Measurements from ENCODE around the gene ST8SIA3.

Gene ST8SIA3

GRCh38 chr18:57373017-57373416 is 20.7 kb downstream of the ST8SIA3 start:
- Histone ChIP-seq H4K91ac (ENCODE audit: low read length) (no peak overlapping the region), H2AK5ac (ENCODE audit: low read length, severe bottlenecking) (no peak overlapping the region), H3K27me3 (ENCODE audit: control insufficient read depth in 1 of 2, insufficient read depth in 1 of 2, low read length in 2 of 2) (peaks cover 0 to 9% of the 10 kb centered on the region in 2 experiments), H2BK15ac (ENCODE audit: low read depth, poor library complexity, severe bottlenecking) (no peak overlapping the region), H3K4me2 (ENCODE audit: low read length, poor library complexity, severe bottlenecking) (no peak overlapping the region), H3K79me1 (replicated peaks; ENCODE audit: low read length, poor library complexity, severe bottlenecking) (no peaks in the 10 kb centered on the region), H3K14ac (ENCODE audit: low read length in 2 of 2) (no peak overlapping the region), H2BK12ac (ENCODE audit: low read length in 2 of 2) (no peak overlapping the region), H2BK120ac (ENCODE audit: low read depth, low read length) (no peak overlapping the region), H3K18ac (ENCODE audit: low read depth in 1 of 2, low read length in 2 of 2) (no peak overlapping the region), H3K9ac (ENCODE audit: low read length) (no peak overlapping the region), H3K27ac (ENCODE audit: low read length, poor library complexity, severe bottlenecking) (no peak overlapping the region), H3K4me1 (ENCODE audit: control insufficient read depth, insufficient read depth, low read depth, low read length) (no peaks in the 10 kb centered on the region), H4K8ac (ENCODE audit: low read length) (no peak overlapping the region), H3K4me3 (ENCODE audit: insufficient read depth in 1 of 2, low read depth in 1 of 2, low read length in 2 of 2) (no peak overlapping the region), H2AFZ (ENCODE audit: low read depth, low read length) (no peak overlapping the region), H3K9me3 (ENCODE audit: control insufficient read depth, low read length) (no peaks in the 10 kb centered on the region), H2BK5ac (ENCODE audit: low read depth, low read length, poor library complexity, severe bottlenecking) (no peak overlapping the region), H3K23ac (ENCODE audit: low read length in 2 of 2) (no peak overlapping the region), H3K4ac (ENCODE audit: low read depth in 1 of 2, low read length in 2 of 2) (no peak overlapping the region), H3K36me3 (ENCODE audit: control insufficient read depth in 1 of 2, insufficient read depth in 2 of 2, low read depth in 1 of 2, low read length in 2 of 2) (no peaks in the 10 kb centered on the region)
- 90% methylated on average over 4 of the region's 4 CpGs for WGBS
- no peak for DNase-seq

- no peaks in the 10 kb centered on the region for H3K36me3 ChIP-seq (ENCODE audit: control insufficient read depth in 1 of 2, insufficient read depth in 2 of 2, low read depth in 1 of 2, low read length in 2 of 2)
- H2AFZ ChIP-seq (ENCODE audit: low read depth, low read length): no peak overlapping the region
- H3K4ac ChIP-seq (ENCODE audit: low read depth in 1 of 2, low read length in 2 of 2): no peak overlapping the region
- H4K8ac ChIP-seq (ENCODE audit: low read length): no peak overlapping the region
- no peaks in the 10 kb centered on the region for H3K79me1 ChIP-seq (replicated peaks; ENCODE audit: low read length, poor library complexity, severe bottlenecking)
- H2BK5ac ChIP-seq (ENCODE audit: low read depth, low read length, poor library complexity, severe bottlenecking): no peak overlapping the region
- no peak overlapping the region for H3K23ac ChIP-seq (ENCODE audit: low read length in 2 of 2)
- H3K27me3 ChIP-seq (ENCODE audit: control insufficient read depth in 1 of 2, insufficient read depth in 1 of 2, low read length in 2 of 2): peaks cover 0 to 12% of the 10 kb centered on the region in 2 experiments
- H3K4me1 ChIP-seq (ENCODE audit: control insufficient read depth, insufficient read depth, low read depth, low read length): no peaks in the 10 kb centered on the region
- no peak overlapping the region for H3K18ac ChIP-seq (ENCODE audit: low read depth in 1 of 2, low read length in 2 of 2)
- no peak overlapping the region for H2BK12ac ChIP-seq (ENCODE audit: low read length in 2 of 2)
- H3K4me3 ChIP-seq (ENCODE audit: insufficient read depth in 1 of 2, low read depth in 1 of 2, low read length in 2 of 2): no peak overlapping the region
- WGBS: 62% methylated on average over 2 of the region's 2 CpGs
- H2BK120ac ChIP-seq (ENCODE audit: low read depth, low read length): no peak overlapping the region
- no peak overlapping the region for H2BK15ac ChIP-seq (ENCODE audit: low read depth, poor library complexity, severe bottlenecking)
- no peak overlapping the region for H3K27ac ChIP-seq (ENCODE audit: low read length, poor library complexity, severe bottlenecking)
- no peak overlapping the region for H2AK5ac ChIP-seq (ENCODE audit: low read length, severe bottlenecking)
- H3K4me2 ChIP-seq (ENCODE audit: low read length, poor library complexity, severe bottlenecking): no peak overlapping the region
- no peak overlapping the region for H3K14ac ChIP-seq (ENCODE audit: low read length in 2 of 2)
- H3K9ac ChIP-seq (ENCODE audit: low read length): no peak overlapping the region
- no peak for DNase-seq
- no peaks in the 10 kb centered on the region for H3K9me3 ChIP-seq (ENCODE audit: control insufficient read depth, low read length)
- H4K91ac ChIP-seq (ENCODE audit: low read length): no peak overlapping the region
These were observed 24.1 kb downstream of the ST8SIA3 start for GRCh38 chr18:57376503-57376902.

GRCh38 chr18:57389271-57389670 is 36.9 kb downstream of the ST8SIA3 start:
- H3K79me1 ChIP-seq (replicated peaks; ENCODE audit: low read length, poor library complexity, severe bottlenecking): no peaks in the 10 kb centered on the region
- no peak overlapping the region for H3K4me3 ChIP-seq (ENCODE audit: insufficient read depth in 1 of 2, low read depth in 1 of 2, low read length in 2 of 2)
- no peak overlapping the region for H3K23ac ChIP-seq (ENCODE audit: low read length in 2 of 2)
- H4K8ac ChIP-seq (ENCODE audit: low read length): no peak overlapping the region
- no peak for DNase-seq
- no peak overlapping the region for H2AK5ac ChIP-seq (ENCODE audit: low read length, severe bottlenecking)
- H2BK120ac ChIP-seq (ENCODE audit: low read depth, low read length): no peak overlapping the region
- H3K27ac ChIP-seq (ENCODE audit: low read length, poor library complexity, severe bottlenecking): no peak overlapping the region
- no peak overlapping the region for H2BK5ac ChIP-seq (ENCODE audit: low read depth, low read length, poor library complexity, severe bottlenecking)
- H2BK12ac ChIP-seq (ENCODE audit: low read length in 2 of 2): no peak overlapping the region
- H3K36me3 ChIP-seq (ENCODE audit: control insufficient read depth in 1 of 2, insufficient read depth in 2 of 2, low read depth in 1 of 2, low read length in 2 of 2): no peaks in the 10 kb centered on the region
- H3K9me3 ChIP-seq (ENCODE audit: control insufficient read depth, low read length): no peaks in the 10 kb centered on the region
- peaks cover 0 to 11% of the 10 kb centered on the region in 2 experiments for H3K27me3 ChIP-seq (ENCODE audit: control insufficient read depth in 1 of 2, insufficient read depth in 1 of 2, low read length in 2 of 2)
- no peak overlapping the region for H2BK15ac ChIP-seq (ENCODE audit: low read depth, poor library complexity, severe bottlenecking)
- no peak overlapping the region for H3K4me2 ChIP-seq (ENCODE audit: low read length, poor library complexity, severe bottlenecking)
- H3K14ac ChIP-seq (ENCODE audit: low read length in 2 of 2): no peak overlapping the region
- H2AFZ ChIP-seq (ENCODE audit: low read depth, low read length): no peak overlapping the region
- H3K9ac ChIP-seq (ENCODE audit: low read length): no peak overlapping the region
- H3K4ac ChIP-seq (ENCODE audit: low read depth in 1 of 2, low read length in 2 of 2): no peak overlapping the region
- H3K18ac ChIP-seq (ENCODE audit: low read depth in 1 of 2, low read length in 2 of 2): no peak overlapping the region
- 34% methylated on average over 2 of the region's 2 CpGs for WGBS
- no peak overlapping the region for H4K91ac ChIP-seq (ENCODE audit: low read length)
- H3K4me1 ChIP-seq (ENCODE audit: control insufficient read depth, insufficient read depth, low read depth, low read length): no peaks in the 10 kb centered on the region

GRCh38 chr18:57390044-57390443 is 37.7 kb downstream of the ST8SIA3 start:
- H3K4me1 ChIP-seq (ENCODE audit: control insufficient read depth, insufficient read depth, low read depth, low read length): no peaks in the 10 kb centered on the region
- H2BK120ac ChIP-seq (ENCODE audit: low read depth, low read length): no peak overlapping the region
- H3K36me3 ChIP-seq (ENCODE audit: control insufficient read depth in 1 of 2, insufficient read depth in 2 of 2, low read depth in 1 of 2, low read length in 2 of 2): no peaks in the 10 kb centered on the region
- H2BK5ac ChIP-seq (ENCODE audit: low read depth, low read length, poor library complexity, severe bottlenecking): no peak overlapping the region
- H3K9me3 ChIP-seq (ENCODE audit: control insufficient read depth, low read length): no peaks in the 10 kb centered on the region
- peaks cover 0 to 11% of the 10 kb centered on the region in 2 experiments for H3K27me3 ChIP-seq (ENCODE audit: control insufficient read depth in 1 of 2, insufficient read depth in 1 of 2, low read length in 2 of 2)
- no peak overlapping the region for H3K4me2 ChIP-seq (ENCODE audit: low read length, poor library complexity, severe bottlenecking)
- H4K91ac ChIP-seq (ENCODE audit: low read length): no peak overlapping the region
- H3K27ac ChIP-seq (ENCODE audit: low read length, poor library complexity, severe bottlenecking): no peak overlapping the region
- 36% methylated on average over 3 of the region's 3 CpGs for WGBS
- H2BK15ac ChIP-seq (ENCODE audit: low read depth, poor library complexity, severe bottlenecking): no peak overlapping the region
- no peak overlapping the region for H3K9ac ChIP-seq (ENCODE audit: low read length)
- no peak overlapping the region for H3K14ac ChIP-seq (ENCODE audit: low read length in 2 of 2)
- no peak overlapping the region for H3K18ac ChIP-seq (ENCODE audit: low read depth in 1 of 2, low read length in 2 of 2)
- H3K23ac ChIP-seq (ENCODE audit: low read length in 2 of 2): no peak overlapping the region
- no peak for DNase-seq
- no peak overlapping the region for H2BK12ac ChIP-seq (ENCODE audit: low read length in 2 of 2)
- H3K4me3 ChIP-seq (ENCODE audit: insufficient read depth in 1 of 2, low read depth in 1 of 2, low read length in 2 of 2): no peak overlapping the region
- H3K79me1 ChIP-seq (replicated peaks; ENCODE audit: low read length, poor library complexity, severe bottlenecking): no peaks in the 10 kb centered on the region
- no peak overlapping the region for H3K4ac ChIP-seq (ENCODE audit: low read depth in 1 of 2, low read length in 2 of 2)
- H4K8ac ChIP-seq (ENCODE audit: low read length): no peak overlapping the region
- H2AFZ ChIP-seq (ENCODE audit: low read depth, low read length): no peak overlapping the region
- no peak overlapping the region for H2AK5ac ChIP-seq (ENCODE audit: low read length, severe bottlenecking)

All from mesenchymal stem cell (in vitro differentiated cells and primary cell).